Measurements from ENCODE around the gene TUBD1. TPM values are rescaled to one million over a fixed set of nuclear protein-coding genes. Genes with fewer than 3 reads are reported as not detected.

The TUBD1 gene
- total and polyA plus RNA-seq, 2 of the 13 experiments (the other 11 are each of a cell fraction or from before 2014, with no cell fraction given), result 18.2 to 25.9 TPM

- TF ChIP-seq RFXAP (CRISPR knock-in tag; IDR thresholded peaks at IDR 0.05; ENCODE audit: borderline replicate concordance) (peak; percentile 91; the same call in 1 of the 2 replicates), HNF4G (IDR thresholded peaks at IDR 0.05; ENCODE audit: borderline replicate concordance, low read depth, low read length) (0 out of 2 replicates have a peak, but pooled peaks have one; percentile 26), HNF4G (CRISPR knock-in tag; IDR thresholded peaks at IDR 0.05; ENCODE audit: borderline replicate concordance, low read depth) (no peak), KAT8 (CRISPR knock-in tag; IDR thresholded peaks at IDR 0.05) (peak; percentile 26), HCFC1 (IDR thresholded peaks at IDR 0.05; ENCODE audit: low read depth, low read length) (no peak), GTF2F1 (IDR thresholded peaks at IDR 0.05; ENCODE audit: low read length) (no peak), RFXANK (CRISPR knock-in tag; IDR thresholded peaks at IDR 0.05) (no peak), NR3C1 (CRISPR knock-in tag; IDR thresholded peaks at IDR 0.05) (no peak), ZBTB3 (CRISPR knock-in tag; IDR thresholded peaks at IDR 0.05; ENCODE audit: borderline replicate concordance, low read depth) (no peak; the same call in 1 of the 2 replicates), ZXDC (CRISPR knock-in tag; IDR thresholded peaks at IDR 0.05) (peak; percentile 88), ARHGAP35 (CRISPR knock-in tag; IDR thresholded peaks at IDR 0.05; ENCODE audit: borderline replicate concordance) (no peak), IRF9 (CRISPR knock-in tag; IDR thresholded peaks at IDR 0.05; ENCODE audit: borderline replicate concordance) (no peak), GPN1 (CRISPR knock-in tag; IDR thresholded peaks at IDR 0.05; ENCODE audit: borderline replicate concordance) (no peak), U2AF2 (IDR thresholded peaks at IDR 0.05; ENCODE audit: low read depth, low read length) (no peak), SIN3A (IDR thresholded peaks at IDR 0.05; ENCODE audit: borderline replicate concordance, low read depth, low read length) (no peak), ZNF720 (CRISPR knock-in tag; IDR thresholded peaks at IDR 0.05) (no peak; the same call in 1 of the 2 replicates), MED1 (CRISPR knock-in tag; IDR thresholded peaks at IDR 0.05) (peak; percentile 93), AGO1 (IDR thresholded peaks at IDR 0.05; ENCODE audit: low read depth, low read length, poor library complexity, severe bottlenecking) (no peak), NCOR1 (IDR thresholded peaks at IDR 0.05; ENCODE audit: borderline replicate concordance, low read length) (no peak), MATR3 (CRISPR knock-in tag; IDR thresholded peaks at IDR 0.05) (no peak), LBX2 (CRISPR knock-in tag; IDR thresholded peaks at IDR 0.05; ENCODE audit: borderline replicate concordance) (0 out of 2 replicates have a peak, but pooled peaks have one; percentile 75), ZNF44 (CRISPR knock-in tag; IDR thresholded peaks at IDR 0.05) (no peak), RCOR2 (CRISPR knock-in tag; IDR thresholded peaks at IDR 0.05) (no peak; the same call in 1 of the 2 replicates), BATF2 (CRISPR knock-in tag; IDR thresholded peaks at IDR 0.05) (no peak), ZNF138 (CRISPR knock-in tag; IDR thresholded peaks at IDR 0.05; ENCODE audit: low read depth) (no peak), PCBP2 (optimal IDR thresholded peaks at IDR 0.05; ENCODE audit: low read depth, low read length, poor library complexity, severe bottlenecking) (no peak), ZNF558 (CRISPR knock-in tag; IDR thresholded peaks at IDR 0.05; ENCODE audit: borderline replicate concordance) (0 out of 2 replicates have a peak, but pooled peaks have one; percentile 12)
These were observed 46.2 kb downstream of the TUBD1 start (continued) for GRCh38 chr17:59846394-59847165.
